Fibroblast of the aortic adventitia (primary cell): ENCODE results near the gene TSHZ2. TPM values are rescaled to one million over a fixed set of nuclear protein-coding genes. Genes with fewer than 3 reads are reported as not detected.

Source experiments
- DNase-seq: peaks from one replicate; pipeline ENCODE4 v3.0.0-alpha.2; 2010; ENCODE audit warnings: low read depth
- H3K4me3 ChIP-seq: 2 replicates; pipeline ENCODE4 v1.5.1; 2011; ENCODE audit warnings: low read depth, mild to moderate bottlenecking, control low read depth, low read length, moderate library complexity
- total RNA-seq: library from RNA; depleted of rRNA; stranded (reverse); fragments of >200 nt; gene quantifications from 2 replicates; pipeline ENCODE4 v1.2.3, GENCODE V29; 2012; ENCODE audit warnings: low replicate concordance
- TF ChIP-seq, protein P1 (sequence below): IDR thresholded peaks from 2 replicates; pipeline ENCODE4 v1.5.1; 2011; ENCODE audit warnings: mild to moderate bottlenecking, low read length, control low read depth, inconsistent platforms; ENCODE audit not compliant: insufficient read depth

The TSHZ2 gene
- total RNA-seq, 1 donor: 6.9 TPM

DNA sequence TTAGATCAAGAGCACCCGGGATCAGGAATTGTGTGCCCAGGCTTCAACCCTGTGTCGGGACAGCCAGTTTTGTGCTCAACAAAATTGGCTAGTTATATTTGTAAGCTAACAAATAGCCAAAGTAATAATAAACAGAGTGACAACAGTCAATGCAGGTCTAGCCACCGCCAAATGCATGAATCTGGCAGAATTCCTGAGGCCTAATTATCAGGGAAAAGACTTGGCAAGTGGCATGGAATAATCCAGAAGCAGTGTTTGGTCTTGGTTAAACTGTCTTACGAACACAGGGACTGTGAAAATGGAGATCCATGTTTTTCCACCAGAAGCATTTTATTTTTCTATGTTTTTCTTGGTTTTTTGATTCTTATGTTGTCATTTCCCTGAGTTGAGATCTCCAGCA, 352.7 kb downstream of the TSHZ2 start:
- no peak for DNase-seq
- H3K4me3 ChIP-seq: no peak overlapping the region
- TF ChIP-seq, protein P1, sequence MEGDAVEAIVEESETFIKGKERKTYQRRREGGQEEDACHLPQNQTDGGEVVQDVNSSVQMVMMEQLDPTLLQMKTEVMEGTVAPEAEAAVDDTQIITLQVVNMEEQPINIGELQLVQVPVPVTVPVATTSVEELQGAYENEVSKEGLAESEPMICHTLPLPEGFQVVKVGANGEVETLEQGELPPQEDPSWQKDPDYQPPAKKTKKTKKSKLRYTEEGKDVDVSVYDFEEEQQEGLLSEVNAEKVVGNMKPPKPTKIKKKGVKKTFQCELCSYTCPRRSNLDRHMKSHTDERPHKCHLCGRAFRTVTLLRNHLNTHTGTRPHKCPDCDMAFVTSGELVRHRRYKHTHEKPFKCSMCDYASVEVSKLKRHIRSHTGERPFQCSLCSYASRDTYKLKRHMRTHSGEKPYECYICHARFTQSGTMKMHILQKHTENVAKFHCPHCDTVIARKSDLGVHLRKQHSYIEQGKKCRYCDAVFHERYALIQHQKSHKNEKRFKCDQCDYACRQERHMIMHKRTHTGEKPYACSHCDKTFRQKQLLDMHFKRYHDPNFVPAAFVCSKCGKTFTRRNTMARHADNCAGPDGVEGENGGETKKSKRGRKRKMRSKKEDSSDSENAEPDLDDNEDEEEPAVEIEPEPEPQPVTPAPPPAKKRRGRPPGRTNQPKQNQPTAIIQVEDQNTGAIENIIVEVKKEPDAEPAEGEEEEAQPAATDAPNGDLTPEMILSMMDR: no peak

DNA sequence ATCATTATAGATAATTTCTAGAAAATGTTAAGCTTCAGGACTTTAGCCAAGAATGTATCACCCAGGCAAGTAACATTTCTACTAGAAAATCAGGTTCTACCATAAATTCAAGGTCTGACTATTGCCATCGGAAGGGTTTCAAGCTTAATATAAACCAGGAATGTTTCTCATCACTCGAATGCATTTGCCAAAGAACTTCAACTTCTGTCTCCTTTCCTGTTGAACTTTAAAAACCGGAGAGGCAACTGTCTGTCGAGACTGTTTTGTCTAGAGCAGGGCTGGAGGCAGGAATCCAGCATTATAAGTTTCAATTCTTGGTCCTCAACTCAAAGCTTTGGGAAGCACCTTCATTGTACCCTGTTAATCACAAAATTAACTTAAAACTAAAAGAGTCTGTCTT, 356.8 kb downstream of the TSHZ2 start:
- TF ChIP-seq, protein P1: no peak
- no peak overlapping the region for H3K4me3 ChIP-seq
- DNase-seq: no peak

DNA sequence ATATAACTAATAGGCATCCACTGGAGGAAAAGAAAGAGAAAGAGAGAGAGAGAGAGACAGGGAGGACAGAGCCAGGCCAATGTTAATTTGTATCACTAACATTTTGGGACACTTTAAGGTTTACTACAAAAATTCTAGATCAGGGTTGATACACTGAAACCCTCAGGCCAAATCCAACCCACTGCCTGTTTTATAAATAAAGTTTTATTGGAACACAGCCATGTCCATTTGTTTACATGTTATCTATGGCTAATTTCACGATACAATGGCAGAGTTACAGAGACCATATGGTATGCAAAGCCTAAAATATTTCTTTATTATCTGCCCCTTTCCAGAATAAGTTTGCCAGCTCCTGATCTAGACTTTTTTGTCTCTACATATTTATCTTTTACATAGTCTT, 357.6 kb downstream of the TSHZ2 start:
- DNase-seq: no peak
- TF ChIP-seq, protein P1: no peak

DNA sequence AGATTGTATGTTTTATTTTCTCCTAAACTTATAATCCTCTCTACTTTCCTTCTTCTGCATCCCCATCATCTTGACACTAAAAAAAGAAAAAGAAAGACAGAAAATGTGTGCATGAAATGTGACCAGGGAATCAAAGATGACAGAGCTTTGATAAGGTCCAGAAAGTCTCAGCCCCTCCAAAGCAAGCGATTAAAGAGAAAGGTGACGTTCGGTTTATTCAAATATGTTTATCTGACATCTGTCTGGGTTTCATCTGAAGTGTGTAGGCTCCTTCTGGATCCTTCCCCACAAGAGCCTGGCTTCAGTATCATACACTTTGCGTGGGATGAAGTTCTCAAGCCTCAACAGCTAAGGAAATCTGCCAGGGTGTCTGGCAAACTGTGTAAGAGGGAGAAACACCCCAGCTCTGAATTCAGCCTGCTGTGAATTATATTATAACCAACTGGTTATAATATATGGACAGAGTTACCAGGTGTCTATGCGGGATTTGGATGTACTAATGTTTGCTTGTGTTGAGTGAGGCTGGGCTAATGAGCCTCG, 358.5 kb downstream of the TSHZ2 start:
- TF ChIP-seq, protein P1: no peak
- DNase-seq: peak; percentile 2
- no peak overlapping the region for H3K4me3 ChIP-seq

More for the DNA sequence above, 357.6 kb downstream of the TSHZ2 start:
- H3K4me3 ChIP-seq: no peak overlapping the region

DNA sequence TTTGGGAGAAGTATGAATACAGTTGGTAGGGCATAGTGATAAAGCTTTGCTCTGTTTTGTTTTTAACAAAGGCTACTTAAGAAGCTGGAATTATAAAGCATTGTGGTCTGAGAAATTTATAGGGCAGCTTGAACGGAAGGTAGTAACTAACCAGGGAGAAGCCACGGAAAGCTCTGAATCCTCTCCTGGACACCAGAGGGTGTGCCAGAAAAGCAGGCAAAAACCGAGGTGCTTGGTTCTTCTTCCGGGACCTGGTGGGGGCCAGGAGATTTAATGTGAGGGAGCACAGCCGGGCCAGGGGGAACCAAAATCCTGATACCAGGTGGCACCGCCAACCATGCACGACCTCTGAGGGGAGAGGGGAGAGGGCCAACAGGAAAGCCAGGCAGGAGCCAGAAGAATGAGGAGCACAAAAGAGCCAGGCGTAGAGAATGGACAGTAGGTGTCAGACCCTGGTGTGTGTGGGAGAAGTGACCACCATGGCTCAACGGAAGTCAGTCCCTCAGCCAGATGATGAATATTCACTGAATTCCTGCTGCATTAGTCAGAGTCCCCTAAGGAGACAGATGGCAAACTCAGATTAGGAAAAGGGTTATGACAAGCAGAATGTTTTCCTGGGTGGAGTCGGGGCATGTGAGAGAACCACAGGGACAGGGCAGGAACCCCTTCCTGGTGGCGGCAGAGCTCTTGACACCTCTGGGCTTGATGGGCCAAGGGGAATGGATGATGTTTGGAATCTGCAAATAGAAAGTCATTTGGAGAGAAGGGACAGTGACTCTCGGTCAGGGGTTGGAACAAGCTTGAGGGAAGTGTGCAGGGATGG, 359.2 kb downstream of the TSHZ2 start:
- TF ChIP-seq, protein P1: no peak
- DNase-seq: peak; percentile 11
- no peak overlapping the region for H3K4me3 ChIP-seq

DNA sequence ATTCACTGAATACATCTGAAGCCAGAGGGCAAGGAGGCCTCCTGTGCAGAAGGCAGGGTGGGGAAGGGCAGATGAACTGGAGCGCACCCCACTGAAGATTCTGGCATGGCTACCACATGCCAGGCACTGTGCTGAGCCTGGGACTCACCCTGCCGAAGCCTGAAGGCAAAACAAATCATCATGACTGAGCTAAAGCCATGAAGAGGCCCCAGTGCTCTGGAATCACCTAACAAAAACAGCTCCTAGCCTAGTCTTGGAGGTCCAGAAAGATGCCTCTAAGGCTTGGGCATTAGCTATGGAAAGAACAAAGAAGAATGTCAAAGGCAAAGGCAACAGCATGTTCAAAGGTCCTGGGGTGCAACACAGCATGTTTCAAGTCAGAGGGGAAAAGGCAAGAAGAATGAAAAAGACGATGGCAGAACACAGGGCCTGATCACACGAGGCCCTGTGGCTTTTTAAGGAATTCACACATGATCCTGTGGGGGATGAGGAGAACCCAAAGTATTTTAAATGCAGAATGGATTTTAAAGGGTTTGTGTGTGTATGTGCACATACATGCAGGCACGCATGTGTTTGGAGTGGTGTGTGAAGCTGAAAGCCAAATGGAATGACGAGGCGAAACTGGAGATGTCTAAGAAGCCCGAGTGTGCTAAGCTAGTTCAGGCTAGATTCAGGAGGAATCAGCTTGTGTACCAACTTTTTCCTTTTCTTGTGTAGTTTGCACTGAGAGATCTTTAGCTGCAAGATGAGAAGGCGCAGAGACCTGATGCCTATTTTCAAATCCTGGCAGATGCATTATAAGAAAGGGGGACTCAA, 360.1 kb downstream of the TSHZ2 start:
- TF ChIP-seq, protein P1: no peak
- no peak overlapping the region for H3K4me3 ChIP-seq

More for the DNA sequence above, 360.1 kb downstream of the TSHZ2 start:
- no peak for DNase-seq
